Testis (tissue), 3 donors: ENCODE data around the gene SLCO4A1. TPM values are rescaled to one million over a fixed set of nuclear protein-coding genes. Genes with fewer than 3 reads are reported as not detected.

Source experiments
- DNase-seq: peaks from one replicate; pipeline ENCODE4 v3.0.0-alpha.2; 2019
- H3K27ac ChIP-seq, 2 donors: fragments of 200-600 bp; sonication (generic); one replicate each; pipeline ENCODE4 v1.5.1; 2019
- H3K27me3 ChIP-seq: fragments of 200-600 bp; sonication (generic); one replicate; pipeline ENCODE4 v1.5.1; 2019
- H3K36me3 ChIP-seq: fragments of 200-600 bp; sonication (generic); one replicate; pipeline ENCODE4 v1.5.1; 2017; ENCODE audit warnings: low read depth; ENCODE audit errors: missing control alignments
- H3K4me1 ChIP-seq: fragments of 200-600 bp; sonication (generic); one replicate; pipeline ENCODE4 v1.5.1; 2019
- H3K4me3 ChIP-seq, 2 donors: fragments of 200-600 bp; sonication (generic); one replicate each; pipeline ENCODE4 v1.5.1; 2017 to 2019
- H3K9me3 ChIP-seq: fragments of 200-600 bp; sonication (generic); one replicate; pipeline ENCODE4 v1.5.1; 2017
- POLR2A ChIP-seq: fragments of 450-650 bp; IDR thresholded peaks from one replicate; pipeline ENCODE4 v1.6.1; 2017; ENCODE audit warnings: antibody characterized with exemption, mild to moderate bottlenecking, moderate library complexity
- WGBS, 2 donors: methylation state at CpG; one replicate each; pipeline ENCODE4 v1.1.5; 2018; 5-methylcytosine and 5-hydroxymethylcytosine counted together
- intact Hi-C: fragments of 100-400 bp; cut with DNase I; formaldehyde crosslinking; loops from one replicate; pipeline ENCODE4 v1.15.1; 2023; ENCODE audit warnings: low total_unique reads
- polyA plus RNA-seq: library from polyadenylated mRNA; stranded (reverse); fragments of 350-450 nt; fragmentation: Illumina TruSeq; extraction: RNeasy Lipid Tissue Mini Kit (QIAGEN cat#74804); gene quantifications from one replicate; pipeline ENCODE4 v1.2.3, GENCODE V29; 2014; ENCODE audit warnings: low read depth, low replicate concordance; ENCODE audit not compliant: insufficient read depth
- total RNA-seq, 2 donors: library from RNA; depleted of rRNA; stranded (reverse); fragments of >200 nt; gene quantifications; one replicate each; pipeline ENCODE4 v1.2.3, GENCODE V29; 2016
- TF ChIP-seq, protein P1 (sequence below), 3 experiments: fragments of 450-650 bp in 2 of 3; fragments of 200-600 bp in 1 of 3; sonication (generic) in 1 of 3; IDR thresholded peaks; one replicate each; pipeline ENCODE4 v1.5.1; 2016 to 2019; ENCODE audit warnings: antibody characterized with exemption in 3 of 3, mild to moderate bottlenecking in 2 of 3, moderate library complexity in 1 of 3

The SLCO4A1 gene
- total and polyA plus RNA-seq, 3 donors from 2014 or later = 4.2 to 14.2 (median 9.8) TPM

DNA sequence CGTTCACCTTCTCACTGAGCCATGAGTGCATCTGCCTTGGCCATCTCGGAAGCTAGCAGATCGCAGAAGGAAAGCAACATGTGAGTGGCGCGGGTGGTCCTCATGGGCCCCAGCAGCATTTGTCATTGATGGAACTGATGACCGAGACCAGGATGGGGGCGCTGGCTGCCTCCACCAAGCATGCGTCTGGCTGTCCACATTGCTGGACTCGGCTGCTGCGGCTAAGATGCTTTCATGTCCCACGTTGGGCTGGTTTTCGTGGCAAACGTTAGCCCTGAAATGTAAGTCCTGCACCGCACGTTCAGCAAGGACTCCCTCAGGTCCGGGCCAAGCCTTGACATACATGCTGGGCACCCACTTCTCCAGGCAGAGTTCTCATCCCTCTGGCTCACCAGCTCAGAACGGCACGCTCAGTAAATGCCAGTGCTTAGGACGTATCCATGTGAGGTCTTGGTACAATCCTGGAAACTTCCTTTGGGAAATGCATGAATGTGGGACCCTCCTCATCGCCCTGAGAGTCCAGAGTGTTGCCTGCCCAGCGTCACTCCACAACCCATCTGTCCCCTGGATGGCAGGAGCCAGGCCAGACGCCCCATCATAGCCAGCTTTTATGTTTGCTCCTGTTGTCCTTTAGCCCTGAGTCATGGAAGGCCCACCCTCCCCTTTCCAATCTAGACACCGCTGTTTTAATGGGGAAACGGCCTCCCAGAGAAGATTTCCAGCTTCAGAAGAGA is 8.4 kb downstream of the SLCO4A1 start:
- intact Hi-C loops = no loop called here
- DNase-seq = no peak
- peak overlapping the region; percentile 78 to 91 for H3K27ac ChIP-seq
- H3K9me3 ChIP-seq = no peaks in the 10 kb centered on the region
- H3K27me3 ChIP-seq = no peaks in the 10 kb centered on the region
- H3K36me3 ChIP-seq = no peaks in the 10 kb centered on the region
- no peak for TF ChIP-seq POLR2A
- TF ChIP-seq, protein P1, sequence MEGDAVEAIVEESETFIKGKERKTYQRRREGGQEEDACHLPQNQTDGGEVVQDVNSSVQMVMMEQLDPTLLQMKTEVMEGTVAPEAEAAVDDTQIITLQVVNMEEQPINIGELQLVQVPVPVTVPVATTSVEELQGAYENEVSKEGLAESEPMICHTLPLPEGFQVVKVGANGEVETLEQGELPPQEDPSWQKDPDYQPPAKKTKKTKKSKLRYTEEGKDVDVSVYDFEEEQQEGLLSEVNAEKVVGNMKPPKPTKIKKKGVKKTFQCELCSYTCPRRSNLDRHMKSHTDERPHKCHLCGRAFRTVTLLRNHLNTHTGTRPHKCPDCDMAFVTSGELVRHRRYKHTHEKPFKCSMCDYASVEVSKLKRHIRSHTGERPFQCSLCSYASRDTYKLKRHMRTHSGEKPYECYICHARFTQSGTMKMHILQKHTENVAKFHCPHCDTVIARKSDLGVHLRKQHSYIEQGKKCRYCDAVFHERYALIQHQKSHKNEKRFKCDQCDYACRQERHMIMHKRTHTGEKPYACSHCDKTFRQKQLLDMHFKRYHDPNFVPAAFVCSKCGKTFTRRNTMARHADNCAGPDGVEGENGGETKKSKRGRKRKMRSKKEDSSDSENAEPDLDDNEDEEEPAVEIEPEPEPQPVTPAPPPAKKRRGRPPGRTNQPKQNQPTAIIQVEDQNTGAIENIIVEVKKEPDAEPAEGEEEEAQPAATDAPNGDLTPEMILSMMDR (IDR thresholded peaks at IDR 0.05) = no peak
- H3K4me1 ChIP-seq = peaks cover 34% of the 10 kb centered on the region
- WGBS, 2 donors = 89 to 96% methylated on average over 16 to 24 of the region's 24 CpGs
- H3K4me3 ChIP-seq = no peak overlapping the region

DNA sequence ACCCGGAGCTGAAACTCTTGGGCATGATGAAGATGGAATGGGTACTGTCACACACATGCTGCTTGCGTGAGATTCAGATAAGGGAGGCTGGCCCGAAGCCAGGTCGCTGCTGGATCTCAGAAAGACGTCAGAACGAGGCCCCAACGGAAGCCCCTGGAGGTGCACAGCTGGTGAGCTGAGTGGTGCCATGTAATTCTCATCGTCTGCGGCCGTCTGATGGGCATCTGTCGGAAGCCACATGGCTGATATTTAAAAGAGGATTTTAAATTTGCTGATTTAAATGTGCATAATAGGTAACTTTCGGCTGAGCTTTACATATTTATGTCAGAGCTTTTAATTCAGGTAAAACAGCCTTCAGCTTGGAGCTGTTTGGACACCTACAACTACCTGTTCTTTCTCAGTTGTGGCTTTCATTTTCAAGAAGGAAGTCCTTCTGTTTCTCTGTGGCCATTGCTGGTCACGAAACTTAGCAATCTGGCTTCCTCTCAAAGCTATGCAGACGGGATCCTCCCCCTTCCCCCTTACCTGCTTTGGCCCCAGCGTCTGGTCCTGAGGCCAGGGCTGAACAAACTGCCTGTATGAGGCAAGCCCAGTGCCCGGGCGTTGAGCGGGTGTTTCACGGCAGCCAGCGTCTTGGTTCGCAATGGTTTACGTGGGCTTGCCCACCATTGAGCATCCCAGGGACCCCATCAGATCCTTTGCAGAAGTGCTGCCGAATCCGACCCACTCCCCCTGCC is 9.2 kb downstream of the SLCO4A1 start:
- WGBS, 2 donors = 72 to 78% methylated on average over 17 to 24 of the region's 24 CpGs
- H3K27me3 ChIP-seq = no peaks in the 10 kb centered on the region
- H3K4me1 ChIP-seq = peaks cover 38% of the 10 kb centered on the region
- TF ChIP-seq, protein P1 (IDR thresholded peaks at IDR 0.05) = no peak
- no peak for TF ChIP-seq POLR2A
- H3K36me3 ChIP-seq = no peaks in the 10 kb centered on the region
- peak overlapping the region; percentile 78 to 91 for H3K27ac ChIP-seq
- intact Hi-C loops = no loop called here
- no peaks in the 10 kb centered on the region for H3K9me3 ChIP-seq
- H3K4me3 ChIP-seq = no peak overlapping the region
- peak; percentile 64 for DNase-seq

DNA sequence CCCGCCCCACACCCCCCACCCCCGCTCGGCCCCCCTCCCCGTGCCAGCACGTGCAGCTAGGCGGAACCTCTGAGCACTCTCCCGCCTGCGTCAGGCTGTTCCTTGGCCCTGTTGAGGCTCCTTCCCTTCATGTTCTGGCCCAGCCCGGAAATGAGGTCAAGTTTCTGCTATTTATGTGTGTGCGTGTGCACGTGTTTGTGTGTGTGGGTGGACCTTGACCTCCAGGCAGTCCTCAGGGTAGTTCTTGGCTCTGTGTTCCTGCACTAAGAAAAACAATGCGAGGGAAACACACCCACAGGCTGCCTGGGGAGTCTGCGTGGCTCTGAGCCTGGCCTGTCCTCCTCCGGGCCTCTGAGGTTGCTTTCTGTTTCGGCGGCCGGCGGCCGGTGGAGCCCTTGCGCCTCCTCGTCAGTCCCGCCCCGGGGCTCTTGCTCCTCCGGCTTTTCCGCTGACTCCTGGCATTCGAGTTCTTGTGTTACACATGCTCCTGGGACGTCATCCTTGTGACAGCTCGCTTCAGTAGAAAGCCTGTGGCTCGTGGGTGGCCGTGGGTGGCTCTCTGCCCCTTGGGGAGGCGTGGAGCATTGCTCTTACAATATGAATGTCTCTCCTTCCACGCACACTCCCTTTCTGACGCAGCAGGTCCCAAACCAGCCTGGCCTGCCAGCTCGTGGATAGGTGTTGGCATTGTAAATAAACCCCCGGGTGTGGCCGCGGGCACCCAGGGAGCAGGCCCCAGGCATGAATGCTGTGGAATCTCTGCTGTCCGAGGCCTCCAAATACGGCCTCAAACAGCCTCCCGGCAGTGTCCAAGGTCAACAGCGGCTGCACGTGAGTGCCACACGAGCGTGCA is 10.0 kb downstream of the SLCO4A1 start:
- H3K4me1 ChIP-seq = peaks cover 38% of the 10 kb centered on the region
- no peaks in the 10 kb centered on the region for H3K27me3 ChIP-seq
- peak overlapping the region; percentile 78 to 91 for H3K27ac ChIP-seq
- 26 to 56% methylated on average over 23 to 44 of the region's 44 CpGs for WGBS, 2 donors
- peak; percentile 13 for TF ChIP-seq POLR2A
- TF ChIP-seq, protein P1 (IDR thresholded peaks at IDR 0.05) = peak in 1 of 3 experiments; percentile 13
- peak; percentile 97 for DNase-seq
- intact Hi-C loops = no loop called here
- H3K9me3 ChIP-seq = no peaks in the 10 kb centered on the region
- H3K4me3 ChIP-seq = no peak overlapping the region
- no peaks in the 10 kb centered on the region for H3K36me3 ChIP-seq

- Histone ChIP-seq H3K27me3 (no peaks in the 10 kb centered on the region), H3K4me3 (no peak overlapping the region), H3K27ac (peak overlapping the region; percentile 78 to 91), H3K36me3 (no peaks in the 10 kb centered on the region), H3K9me3 (no peaks in the 10 kb centered on the region), H3K4me1 (peaks cover 34% of the 10 kb centered on the region)
- WGBS, 2 donors = 87 to 100% methylated on average over 6 to 20 of the region's 20 CpGs
- DNase-seq = no peak
- intact Hi-C loops = no loop called here
- TF ChIP-seq, protein P1 (IDR thresholded peaks at IDR 0.05) = no peak
- TF ChIP-seq POLR2A = no peak
These were observed 10.6 kb downstream of the SLCO4A1 start for GRCh38 chr20:62652894-62653305.
